D721Med (cell line): Measurements from ENCODE around the gene BAHCC1.

ENCODE experiments used
- DNase-seq: peaks from one replicate; pipeline ENCODE4 v3.0.0; 2011; ENCODE audit warnings: low spot score; ENCODE audit not compliant: insufficient read length
- FAIRE-seq: peaks from 2 replicates; lab custom pipeline; 2011; peaks lifted over from hg19 to GRCh38; lab: Jason Lieb, UNC
- TF ChIP-seq, protein P1 (sequence below): IDR thresholded peaks from 2 replicates; pipeline ENCODE4 v1.5.1; 2012; ENCODE audit warnings: mild to moderate bottlenecking, control low read depth; ENCODE audit not compliant: insufficient read depth; ENCODE audit errors: missing control alignments

Gene BAHCC1

DNA sequence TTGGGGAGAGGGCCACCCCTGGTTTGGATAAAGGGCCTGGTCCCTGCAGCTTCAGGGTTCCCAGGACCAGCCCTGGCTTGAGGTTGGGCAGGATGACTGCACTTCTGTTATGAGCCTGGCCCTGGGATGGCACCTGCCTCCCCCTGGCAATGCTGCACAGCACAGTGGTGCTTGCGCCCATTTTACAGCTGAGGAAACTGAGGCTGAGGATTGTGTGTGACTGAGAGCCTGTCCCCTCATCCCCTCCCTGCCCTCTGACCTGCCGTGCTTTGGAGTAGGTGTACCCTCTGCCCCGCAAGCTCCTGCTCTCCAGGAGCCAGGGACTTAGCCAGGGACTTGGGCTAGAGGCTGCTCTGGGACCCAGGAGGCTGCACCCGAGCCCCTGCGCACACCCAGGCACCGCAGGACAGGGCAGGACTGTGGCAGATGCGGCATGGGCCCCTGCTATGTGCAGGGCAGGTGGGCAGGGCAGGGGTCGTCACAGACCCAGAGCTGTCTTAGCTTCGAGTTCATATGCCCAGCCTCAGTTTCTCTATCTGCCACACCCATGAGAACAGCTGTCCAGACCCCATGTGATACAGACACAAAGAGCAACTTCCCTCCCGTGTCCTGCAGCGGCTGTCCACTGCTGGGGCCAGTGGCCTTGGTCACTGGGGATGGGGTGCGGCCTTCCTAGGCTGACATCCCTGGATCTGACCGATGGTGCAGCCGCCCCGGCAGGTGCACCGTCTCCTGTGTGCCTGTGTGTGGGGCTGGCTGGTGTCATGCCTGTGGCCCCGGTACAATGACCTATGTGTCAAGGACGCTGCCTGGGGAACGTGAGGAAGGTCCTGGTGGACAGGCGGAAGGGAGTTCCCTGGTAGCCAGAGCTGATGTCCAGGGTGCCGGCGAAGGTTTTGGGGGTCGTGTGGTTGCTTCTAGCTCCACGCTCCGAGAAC is 36.6 kb downstream of the BAHCC1 start:
- TF ChIP-seq, protein P1, sequence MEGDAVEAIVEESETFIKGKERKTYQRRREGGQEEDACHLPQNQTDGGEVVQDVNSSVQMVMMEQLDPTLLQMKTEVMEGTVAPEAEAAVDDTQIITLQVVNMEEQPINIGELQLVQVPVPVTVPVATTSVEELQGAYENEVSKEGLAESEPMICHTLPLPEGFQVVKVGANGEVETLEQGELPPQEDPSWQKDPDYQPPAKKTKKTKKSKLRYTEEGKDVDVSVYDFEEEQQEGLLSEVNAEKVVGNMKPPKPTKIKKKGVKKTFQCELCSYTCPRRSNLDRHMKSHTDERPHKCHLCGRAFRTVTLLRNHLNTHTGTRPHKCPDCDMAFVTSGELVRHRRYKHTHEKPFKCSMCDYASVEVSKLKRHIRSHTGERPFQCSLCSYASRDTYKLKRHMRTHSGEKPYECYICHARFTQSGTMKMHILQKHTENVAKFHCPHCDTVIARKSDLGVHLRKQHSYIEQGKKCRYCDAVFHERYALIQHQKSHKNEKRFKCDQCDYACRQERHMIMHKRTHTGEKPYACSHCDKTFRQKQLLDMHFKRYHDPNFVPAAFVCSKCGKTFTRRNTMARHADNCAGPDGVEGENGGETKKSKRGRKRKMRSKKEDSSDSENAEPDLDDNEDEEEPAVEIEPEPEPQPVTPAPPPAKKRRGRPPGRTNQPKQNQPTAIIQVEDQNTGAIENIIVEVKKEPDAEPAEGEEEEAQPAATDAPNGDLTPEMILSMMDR: no peak
- DNase-seq (no peak), FAIRE-seq (no peak)

DNA sequence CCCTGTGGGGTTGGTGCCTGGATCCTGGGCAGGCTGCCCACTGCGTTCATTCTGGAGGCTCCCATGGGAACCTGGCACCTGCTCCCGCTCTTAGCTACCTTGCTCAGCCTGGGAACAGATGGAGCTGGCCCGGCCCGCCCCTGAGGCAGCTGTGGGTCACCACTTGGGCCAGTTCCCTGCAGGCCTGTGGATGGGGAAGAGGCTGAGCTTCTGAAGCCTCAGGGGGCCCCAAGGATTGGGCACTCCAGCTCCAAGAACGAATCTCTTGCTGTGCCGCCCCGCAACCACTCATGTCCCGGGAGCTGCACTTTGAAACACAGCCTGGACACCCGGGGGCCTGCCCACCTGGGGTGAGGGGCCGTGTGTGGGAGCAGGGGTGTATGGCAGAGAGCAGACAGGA is 37.7 kb downstream of the BAHCC1 start:
- TF ChIP-seq, protein P1: no peak
- DNase-seq: no peak
- FAIRE-seq: no peak

DNA sequence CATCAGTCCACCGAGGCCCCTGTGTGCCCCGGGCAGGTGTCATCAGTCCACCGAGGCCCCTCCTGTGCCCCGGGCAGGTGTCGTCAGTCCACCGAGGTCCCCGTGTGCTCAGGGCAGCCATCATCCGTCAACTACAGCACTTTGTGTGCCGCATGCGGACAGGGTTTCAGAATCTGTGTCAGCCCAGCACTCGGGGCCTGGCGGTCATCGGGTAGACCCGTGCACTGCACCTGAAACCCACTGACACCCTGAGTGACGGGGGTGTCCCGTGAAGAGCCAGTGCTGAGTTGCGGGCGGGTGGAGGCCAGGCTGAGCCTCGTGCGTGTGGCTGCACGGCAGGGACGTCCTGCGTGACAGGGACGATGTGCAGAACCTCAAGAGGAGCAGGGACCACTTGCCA is 38.4 kb downstream of the BAHCC1 start:
- FAIRE-seq: no peak
- TF ChIP-seq, protein P1: no peak
- DNase-seq: no peak

DNA sequence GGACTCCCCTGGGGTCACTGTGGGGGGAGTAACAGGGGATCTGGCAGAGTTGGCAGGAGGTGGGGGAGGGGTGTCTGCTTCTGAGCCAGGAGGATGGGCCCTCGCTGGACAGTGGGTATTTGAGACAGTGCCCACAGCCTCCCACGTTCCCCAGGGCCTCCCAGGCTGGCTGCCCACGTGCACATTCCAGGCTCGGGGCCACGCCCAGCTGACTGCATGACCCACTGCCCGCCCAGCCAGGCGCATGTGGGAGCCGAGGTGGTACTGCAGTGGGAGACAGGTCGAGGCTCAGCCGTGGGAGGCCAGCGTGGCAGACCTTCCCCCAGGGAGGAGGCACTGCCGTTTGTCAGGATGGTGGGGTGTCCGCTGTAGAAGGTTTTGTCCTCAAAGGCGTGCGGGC is 38.8 kb downstream of the BAHCC1 start:
- FAIRE-seq: no peak
- TF ChIP-seq, protein P1: no peak
- DNase-seq: no peak

DNA sequence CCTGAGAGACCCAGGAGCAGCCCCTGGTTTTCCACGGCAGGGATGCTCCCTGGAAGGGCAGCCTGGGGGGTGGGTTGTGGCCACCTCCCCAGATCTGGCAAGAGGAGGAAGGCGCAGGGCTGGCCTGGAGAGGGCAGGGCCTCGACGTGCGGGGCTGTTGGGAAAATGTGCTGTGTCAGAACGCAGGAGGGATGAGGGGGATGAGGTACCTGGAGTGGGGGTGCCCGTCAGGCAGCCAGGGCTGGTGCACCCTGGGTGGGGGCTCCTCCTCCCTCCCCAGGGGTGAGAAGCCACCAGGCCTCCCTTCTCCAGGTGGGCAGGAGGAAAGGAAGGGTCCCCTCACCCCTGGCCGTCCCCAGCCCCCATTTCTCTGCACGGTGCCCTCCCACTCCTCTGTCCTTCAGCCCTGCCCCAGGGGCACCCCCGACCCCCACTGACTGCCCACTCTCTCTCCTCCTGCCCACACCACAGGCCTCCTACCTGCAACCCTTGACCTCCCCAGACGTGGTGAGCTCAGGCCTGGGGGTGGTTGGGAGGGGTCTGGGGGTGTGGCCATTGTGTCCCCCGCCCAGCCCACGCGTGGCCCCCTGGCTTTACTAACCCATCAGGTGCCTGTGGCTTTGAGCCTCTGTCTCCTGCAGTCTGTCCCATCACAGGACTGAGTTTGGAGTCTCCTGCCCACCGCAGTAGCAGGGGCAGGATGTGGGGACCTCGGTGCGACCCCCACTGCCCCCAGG is 39.6 kb downstream of the BAHCC1 start:
- DNase-seq (no peak), FAIRE-seq (no peak)
- TF ChIP-seq, protein P1: no peak

DNA sequence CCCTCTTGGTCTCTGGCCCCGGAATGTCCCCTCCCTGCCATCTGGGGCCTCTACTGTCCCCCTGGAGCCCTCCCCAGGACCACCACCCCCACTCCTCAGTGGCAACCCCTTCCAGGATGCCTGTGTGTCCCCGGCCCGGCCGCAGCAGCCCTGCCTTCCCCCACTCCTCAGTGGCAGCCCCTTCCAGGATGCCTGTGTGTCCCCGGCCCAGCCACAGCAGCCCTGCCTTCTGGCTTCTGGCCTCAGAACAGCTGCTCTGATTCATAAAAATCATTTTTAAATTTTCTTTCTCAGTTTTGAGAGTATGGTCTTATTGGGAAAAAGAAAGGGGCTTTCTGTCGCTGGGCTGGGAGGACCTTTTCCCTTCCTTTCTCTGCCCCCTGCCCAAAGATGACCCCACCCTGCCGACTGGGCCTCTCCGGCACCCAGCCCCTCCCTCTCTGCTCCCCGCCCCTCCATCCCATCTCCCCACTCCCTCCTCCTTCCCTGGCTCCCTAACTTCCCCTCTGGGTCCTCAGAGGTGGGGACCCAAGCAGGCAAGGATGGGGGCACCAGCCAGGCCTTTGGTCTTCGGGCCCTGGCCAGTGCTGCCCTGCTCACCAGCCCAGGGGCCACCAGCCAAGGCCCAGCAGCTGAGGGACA is 40.5 kb downstream of the BAHCC1 start:
- DNase-seq (no peak), FAIRE-seq (no peak)
- TF ChIP-seq, protein P1: no peak
